ENCODE measurements around the gene EDNRB.

GRCh38 chr13:77892491-77892890 is 26.1 kb downstream of the EDNRB start:
- TF ChIP-seq CTCF (conservative IDR thresholded peaks at IDR 0.05; ENCODE audit: low read length), result no peak
- no peak for TF ChIP-seq EZH2phosphoT487 (IDR thresholded peaks at IDR 0.05; ENCODE audit: borderline replicate concordance)

Measured in Loucy (cell line).